ENCODE measurements around the gene RNF222. TPM values are rescaled to one million over a fixed set of nuclear protein-coding genes. Genes with fewer than 3 reads are reported as not detected.

Gene RNF222
- polyA plus RNA-seq, 1 experiment: not detected

GRCh38 chr17:8341456-8341855 lies 56.2 kb downstream of the RNF222 start:
- CTCF ChIA-PET: interaction anchor here (0.6 to 1.1 kb wide), 3 partner anchors 9 to 83 kb away, joined by 3 read pairs; no protein-coding TSS in a partner anchor
- POLR2A ChIA-PET: no interaction called here

More at GRCh38 chr17:8341456-8341855, 56.2 kb downstream of the RNF222 start:
- no peaks in the 10 kb centered on the region for H3K36me3 ChIP-seq (ENCODE audit: control insufficient read depth, insufficient read depth, low read length)
- TF ChIP-seq, protein P1, sequence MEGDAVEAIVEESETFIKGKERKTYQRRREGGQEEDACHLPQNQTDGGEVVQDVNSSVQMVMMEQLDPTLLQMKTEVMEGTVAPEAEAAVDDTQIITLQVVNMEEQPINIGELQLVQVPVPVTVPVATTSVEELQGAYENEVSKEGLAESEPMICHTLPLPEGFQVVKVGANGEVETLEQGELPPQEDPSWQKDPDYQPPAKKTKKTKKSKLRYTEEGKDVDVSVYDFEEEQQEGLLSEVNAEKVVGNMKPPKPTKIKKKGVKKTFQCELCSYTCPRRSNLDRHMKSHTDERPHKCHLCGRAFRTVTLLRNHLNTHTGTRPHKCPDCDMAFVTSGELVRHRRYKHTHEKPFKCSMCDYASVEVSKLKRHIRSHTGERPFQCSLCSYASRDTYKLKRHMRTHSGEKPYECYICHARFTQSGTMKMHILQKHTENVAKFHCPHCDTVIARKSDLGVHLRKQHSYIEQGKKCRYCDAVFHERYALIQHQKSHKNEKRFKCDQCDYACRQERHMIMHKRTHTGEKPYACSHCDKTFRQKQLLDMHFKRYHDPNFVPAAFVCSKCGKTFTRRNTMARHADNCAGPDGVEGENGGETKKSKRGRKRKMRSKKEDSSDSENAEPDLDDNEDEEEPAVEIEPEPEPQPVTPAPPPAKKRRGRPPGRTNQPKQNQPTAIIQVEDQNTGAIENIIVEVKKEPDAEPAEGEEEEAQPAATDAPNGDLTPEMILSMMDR (IDR thresholded peaks at IDR 0.05; ENCODE audit: insufficient read depth, low read depth, low read length): no peak
- DNase-seq (ENCODE audit: low read depth): no peak
- H3K4me3 ChIP-seq (ENCODE audit: low read depth, low read length): no peak overlapping the region
- H3K27me3 ChIP-seq (ENCODE audit: control insufficient read depth, insufficient read depth, low read length): peaks cover 8% of the 10 kb centered on the region

Other genes with a start within 250 kb of the RNF222 start
- 5.1 and 7.7 TPM in 2 replicates for gene PER1, start 245.4 kb downstream of the RNF222 start, polyA plus RNA-seq (2011; rRNA removed)
- 20.1 and 22.8 TPM in 2 replicates for gene VAMP2, start 234.9 kb downstream of the RNF222 start, polyA plus RNA-seq (2011; rRNA removed)
- 13.6 and 14.5 TPM in 2 replicates for gene TMEM107, start 221.4 kb downstream of the RNF222 start, polyA plus RNA-seq (2011; rRNA removed)
- gene BORCS6, start 207.6 kb downstream of the RNF222 start, polyA plus RNA-seq (2011; rRNA removed): 3.0 and 4.5 TPM in 2 replicates
- 13.4 and 26.1 TPM in 2 replicates for gene AURKB, start 187.3 kb downstream of the RNF222 start, polyA plus RNA-seq (2011; rRNA removed)
- gene CTC1, start 149.8 kb downstream of the RNF222 start, polyA plus RNA-seq (2011; rRNA removed): 5.4 and 9.2 TPM in 2 replicates
- 12.2 and 15.6 TPM in 2 replicates for gene PFAS, start 148.5 kb downstream of the RNF222 start, polyA plus RNA-seq (2011; rRNA removed)
- gene RANGRF, start 109.2 kb downstream of the RNF222 start, polyA plus RNA-seq (2011; rRNA removed): 35.5 and 50.7 TPM in 2 replicates
- gene SLC25A35, start 102.4 kb downstream of the RNF222 start, polyA plus RNA-seq (2011; rRNA removed): 1.8 and 2.6 TPM in 2 replicates
- gene ARHGEF15, start 87.6 kb downstream of the RNF222 start, polyA plus RNA-seq (2011; rRNA removed): not detected in 2 replicates
- not detected in 2 replicates for gene ODF4, start 58.0 kb downstream of the RNF222 start, polyA plus RNA-seq (2011; rRNA removed)
- 2,021 and 3,734 TPM in 2 replicates for gene RPL26, start 14.6 kb downstream of the RNF222 start, polyA plus RNA-seq (2011; rRNA removed)
- 72.2 and 74.5 TPM in 2 replicates for gene NDEL1, start 38.1 kb upstream of the RNF222 start, polyA plus RNA-seq (2011; rRNA removed)
- 46.3 and 62.1 TPM in 2 replicates for gene MYH10, start 232.9 kb upstream of the RNF222 start, polyA plus RNA-seq (2011; rRNA removed)

Data from BJ (cell line).